Lung (tissue), 12 donors: ENCODE measurements around the gene AKT1. TPM values are rescaled to one million over a fixed set of nuclear protein-coding genes. Genes with fewer than 3 reads are reported as not detected.

Source experiments
- ATAC-seq: fragments of 200-7000 bp; cut with Tn5 transposase; one replicate; pipeline ENCODE4 v1.9.1; 2020; ENCODE audit warnings: moderate number of reproducible peaks; ENCODE audit not compliant: insufficient read depth, low FRiP score
- DNase-seq, 3 donors: peaks; one replicate each; pipeline ENCODE4 v3.0.0-alpha.2; 2013 to 2017
- H3K27ac ChIP-seq, 2 donors: one replicate each; pipeline ENCODE4 v1.5.1; 2013; ENCODE audit warnings: mild to moderate bottlenecking in 2 of 2, moderate library complexity in 2 of 2, control low read depth in 1 of 2, inconsistent platforms in 1 of 2, low read depth in 1 of 2, low read length in 1 of 2
- H3K27me3 ChIP-seq, 3 donors: one replicate each; pipeline ENCODE4 v1.5.1; 2013; ENCODE audit warnings: low read length in 2 of 3; ENCODE audit not compliant: control insufficient read depth in 3 of 3, insufficient read depth in 3 of 3
- H3K36me3 ChIP-seq, 4 donors: one replicate each; pipeline ENCODE4 v1.5.1; 2013; ENCODE audit warnings: low read length in 4 of 4, mild to moderate bottlenecking in 1 of 4, moderate library complexity in 1 of 4; ENCODE audit not compliant: control insufficient read depth in 4 of 4, insufficient read depth in 4 of 4
- H3K4me1 ChIP-seq, 5 donors: one replicate each; pipeline ENCODE4 v1.5.1; 2013; ENCODE audit warnings: low read length in 5 of 5, mild to moderate bottlenecking in 2 of 5, moderate library complexity in 1 of 5; ENCODE audit not compliant: control insufficient read depth in 5 of 5, insufficient read depth in 5 of 5
- H3K4me3 ChIP-seq: one replicate; pipeline ENCODE4 v1.5.1; 2013; ENCODE audit warnings: mild to moderate bottlenecking, control low read depth, moderate library complexity
- H3K9ac ChIP-seq, 2 donors: one replicate each; pipeline ENCODE4 v1.5.1; 2013; ENCODE audit warnings: low read length in 2 of 2, control low read depth in 1 of 2; ENCODE audit not compliant: insufficient read depth in 1 of 2
- H3K9me3 ChIP-seq, 4 donors: one replicate each; pipeline ENCODE4 v1.5.1; 2013; ENCODE audit warnings: low read length in 3 of 4, mild to moderate bottlenecking in 1 of 4, moderate library complexity in 1 of 4; ENCODE audit not compliant: control insufficient read depth in 4 of 4, insufficient read depth in 3 of 4
- CTCF ChIP-seq: IDR thresholded peaks from 2 replicates; pipeline ENCODE4 v1.5.1; 2012; ENCODE audit warnings: mild to moderate bottlenecking; ENCODE audit errors: control extremely low read depth, extremely low read depth
- WGBS, 2 donors: extraction: QIAGEN DNeasy Blood & Tissue Kit; methylation state at CpG; one replicate each; pipeline ENCODE4 v1.1.7; 2013; 5-methylcytosine and 5-hydroxymethylcytosine counted together
- polyA plus RNA-seq, 2 donors: library from polyadenylated mRNA; stranded (reverse); fragments of 200-250 nt; gene quantifications; one replicate each; pipeline ENCODE4 v1.2.1, GENCODE V29; 2013
- total RNA-seq, 2 donors: library from RNA; depleted of rRNA in 1 of 2; stranded (reverse); fragments of >200 nt in 1 of 2; gene quantifications; one replicate each; pipeline ENCODE4 v1.2.1, GENCODE V29; 2014 to 2021
- donor health status: control.
- donor health status: control.
- donor health status: Bipolar disorder and iron deficiency.
- donor health status: healthy.
- donor health status: DM: yes; HTN: yes; CAD: no.

Gene AKT1
- total and polyA plus RNA-seq, 4 donors, result 142 to 224 (median 160) TPM

- no peak overlapping the region for H3K27ac ChIP-seq
- TF ChIP-seq CTCF, result no peak
- H3K27me3 ChIP-seq, result peaks cover 0 to 7% (median 0%) of the 10 kb centered on the region in 3 donors
- 91 to 94% methylated on average over 27 of the region's 27 CpGs for WGBS, 2 donors
- peaks cover 0 to 4% (median 0%) of the 10 kb centered on the region in 4 donors for H3K9me3 ChIP-seq
- H3K36me3 ChIP-seq, result peaks cover 0 to 7% (median 3%) of the 10 kb centered on the region in 4 donors
- DNase-seq (no peak), ATAC-seq (no peak)
- no peak overlapping the region for H3K4me3 ChIP-seq
- peaks cover 0 to 7% (median 0%) of the 10 kb centered on the region in 5 donors for H3K4me1 ChIP-seq
- H3K9ac ChIP-seq, result no peak overlapping the region
Observed at GRCh38 chr14:104821971-104822608, 26.5 kb upstream of the AKT1 start.

- ATAC-seq, result no peak
- H3K4me3 ChIP-seq, result no peak overlapping the region
- WGBS, 2 donors, result 88 to 92% methylated on average over 23 of the region's 23 CpGs
- peaks cover 0 to 4% (median 0%) of the 10 kb centered on the region in 4 donors for H3K9me3 ChIP-seq
- H3K27ac ChIP-seq, result no peak overlapping the region
- H3K4me1 ChIP-seq, result peaks cover 0 to 10% (median 0%) of the 10 kb centered on the region in 5 donors
- peaks cover 0 to 7% (median 3%) of the 10 kb centered on the region in 4 donors for H3K36me3 ChIP-seq
- DNase-seq, result no peak
- H3K9ac ChIP-seq, result no peak overlapping the region
- no peak for TF ChIP-seq CTCF
- H3K27me3 ChIP-seq, result peaks cover 0 to 7% (median 0%) of the 10 kb centered on the region in 3 donors
Observed at GRCh38 chr14:104821229-104821945, 25.8 kb upstream of the AKT1 start.

- TF ChIP-seq CTCF, result peak; percentile 33
- ATAC-seq, result no peak
- WGBS, 2 donors, result 36 to 51% methylated on average over 22 of the region's 22 CpGs
- Histone ChIP-seq H3K27me3 (peaks cover 0 to 7% (median 0%) of the 10 kb centered on the region in 3 donors), H3K4me3 (no peak overlapping the region), H3K9me3 (peaks cover 0 to 4% (median 0%) of the 10 kb centered on the region in 4 donors), H3K27ac (no peak overlapping the region), H3K4me1 (peaks cover 0 to 10% (median 0%) of the 10 kb centered on the region in 5 donors), H3K36me3 (peaks cover 0 to 7% (median 3%) of the 10 kb centered on the region in 4 donors), H3K9ac (no peak overlapping the region)
- peak; percentile 65 to 82 (median 76) for DNase-seq
Observed at GRCh38 chr14:104820669-104821228, 25.2 kb upstream of the AKT1 start.
